HG03460 (cell line): ENCODE results near the gene TMEM132E.
A peak's percentile ranks its signal among the peaks of the same experiment; 100 is the strongest.

Source experiments
- ATAC-seq: cut with Tn5 transposase; IDR thresholded peaks from one replicate; pipeline ENCODE4 v1.9.1; 2021; ENCODE audit not compliant: unreplicated experiment

Gene TMEM132E

GRCh38 chr17:34626121-34626681 is 46.8 kb downstream of the TMEM132E start:
- ATAC-seq, result no peak

- no peak for ATAC-seq
Observed at GRCh38 chr17:34628879-34629278, 49.5 kb downstream of the TMEM132E start.

GRCh38 chr17:34633351-34633750 is 54.0 kb downstream of the TMEM132E start:
- no peak for ATAC-seq

GRCh38 chr17:34633760-34634159 is 54.4 kb downstream of the TMEM132E start:
- ATAC-seq, result no peak

GRCh38 chr17:34634551-34635160 is 55.3 kb downstream of the TMEM132E start:
- ATAC-seq, result no peak

GRCh38 chr17:34635876-34636275 is 56.5 kb downstream of the TMEM132E start:
- ATAC-seq, result no peak

- ATAC-seq, result no peak
Observed at GRCh38 chr17:34637041-34637547, 57.7 kb downstream of the TMEM132E start.

GRCh38 chr17:34637548-34638525 is 58.5 kb downstream of the TMEM132E start:
- ATAC-seq, result peak; percentile 76

- no peak for ATAC-seq
Observed at GRCh38 chr17:34638526-34639260, 59.3 kb downstream of the TMEM132E start.

GRCh38 chr17:34639706-34640425 is 60.5 kb downstream of the TMEM132E start:
- ATAC-seq, result no peak

- no peak for ATAC-seq
Observed at GRCh38 chr17:34641368-34641767, 62.0 kb downstream of the TMEM132E start.

GRCh38 chr17:34644941-34645550 is 65.7 kb downstream of the TMEM132E start:
- no peak for ATAC-seq

- ATAC-seq, result no peak
Observed at GRCh38 chr17:34645594-34645993, 66.2 kb downstream of the TMEM132E start.

GRCh38 chr17:34647511-34647910 is 68.1 kb downstream of the TMEM132E start:
- no peak for ATAC-seq

- ATAC-seq, result no peak
Observed at GRCh38 chr17:34650051-34650750, 70.8 kb downstream of the TMEM132E start.

GRCh38 chr17:34651402-34651811 is 72.0 kb downstream of the TMEM132E start:
- ATAC-seq, result no peak

GRCh38 chr17:34652021-34652555 is 72.7 kb downstream of the TMEM132E start:
- no peak for ATAC-seq

- ATAC-seq, result no peak
Observed at GRCh38 chr17:34653511-34653910, 74.1 kb downstream of the TMEM132E start.

GRCh38 chr17:34654276-34654880 is 75.0 kb downstream of the TMEM132E start:
- ATAC-seq, result no peak
